HG03558 (cell line): Measurements from ENCODE around the gene FCHSD1.
A peak's percentile ranks its signal among the peaks of the same experiment; 100 is the strongest.

ENCODE experiments used
- ATAC-seq: cut with Tn5 transposase; IDR thresholded peaks from one replicate; pipeline ENCODE4 v1.9.1; 2021; ENCODE audit warnings: moderate number of reproducible peaks; ENCODE audit not compliant: unreplicated experiment; ENCODE audit errors: extremely low read depth

FCHSD1 gene

GRCh38 chr5:141647242-141647641, 4.0 kb downstream of the FCHSD1 start:
- no peak for ATAC-seq

GRCh38 chr5:141646026-141646425, 5.2 kb downstream of the FCHSD1 start:
- no peak for ATAC-seq

- ATAC-seq, result peak; percentile 64
These were observed 9.5 kb downstream of the FCHSD1 start for GRCh38 chr5:141641634-141642267.

GRCh38 chr5:141640698-141641097, 10.5 kb downstream of the FCHSD1 start:
- ATAC-seq, result no peak

GRCh38 chr5:141640051-141640415, 11.2 kb downstream of the FCHSD1 start:
- ATAC-seq, result no peak

- no peak for ATAC-seq
These were observed 11.7 kb downstream of the FCHSD1 start for GRCh38 chr5:141639357-141640050.

- no peak for ATAC-seq
These were observed 12.4 kb downstream of the FCHSD1 start for GRCh38 chr5:141638771-141639170.

- no peak for ATAC-seq
These were observed 13.3 kb downstream of the FCHSD1 start for GRCh38 chr5:141637767-141638419.

- no peak for ATAC-seq
These were observed 14.0 kb downstream of the FCHSD1 start for GRCh38 chr5:141637123-141637766.

- ATAC-seq, result peak; percentile 61
These were observed 14.7 kb downstream of the FCHSD1 start, which contains the start of the genes HDAC3 and RELL2 for GRCh38 chr5:141636413-141637122. HDAC3 (minus strand) TSS chr5:141636849; CDS start chr5:141636790, 59 bp downstream. RELL2 (plus strand) TSS chr5:141636997; CDS start chr5:141638226, 1,229 bp downstream.

GRCh38 chr5:141636106-141636412, 15.2 kb downstream of the FCHSD1 start:
- no peak for ATAC-seq

- ATAC-seq, result no peak
These were observed 15.6 kb downstream of the FCHSD1 start for GRCh38 chr5:141635646-141636045.

- no peak for ATAC-seq
These were observed 16.5 kb downstream of the FCHSD1 start for GRCh38 chr5:141634720-141635119.

GRCh38 chr5:141633871-141634561, 17.2 kb downstream of the FCHSD1 start:
- peak; percentile 84 for ATAC-seq

- no peak for ATAC-seq
These were observed 18.6 kb downstream of the FCHSD1 start for GRCh38 chr5:141632650-141633049.

- no peak for ATAC-seq
These were observed 20.6 kb downstream of the FCHSD1 start for GRCh38 chr5:141630570-141631140.

GRCh38 chr5:141628175-141628788, 22.9 kb downstream of the FCHSD1 start:
- no peak for ATAC-seq

GRCh38 chr5:141623611-141624010, 27.6 kb downstream of the FCHSD1 start:
- ATAC-seq, result no peak

- ATAC-seq, result peak; percentile 32
These were observed 28.0 kb downstream of the FCHSD1 start for GRCh38 chr5:141623186-141623585.
